Stimulated activated CD4-positive, alpha-beta T cell treated with anti-CD3 and anti-CD28 coated beads, Interleukin-1b, Interleukin-23, amount 100 ng/mL, for 4 hours (primary cell): ENCODE data around the gene ACP1.

Experiments used
- DNase-seq, 2 donors: peaks; one replicate each; pipeline ENCODE4 v3.0.0-alpha.2; 2020; ENCODE audit warnings: low read depth in 2 of 2

The ACP1 gene

DNA sequence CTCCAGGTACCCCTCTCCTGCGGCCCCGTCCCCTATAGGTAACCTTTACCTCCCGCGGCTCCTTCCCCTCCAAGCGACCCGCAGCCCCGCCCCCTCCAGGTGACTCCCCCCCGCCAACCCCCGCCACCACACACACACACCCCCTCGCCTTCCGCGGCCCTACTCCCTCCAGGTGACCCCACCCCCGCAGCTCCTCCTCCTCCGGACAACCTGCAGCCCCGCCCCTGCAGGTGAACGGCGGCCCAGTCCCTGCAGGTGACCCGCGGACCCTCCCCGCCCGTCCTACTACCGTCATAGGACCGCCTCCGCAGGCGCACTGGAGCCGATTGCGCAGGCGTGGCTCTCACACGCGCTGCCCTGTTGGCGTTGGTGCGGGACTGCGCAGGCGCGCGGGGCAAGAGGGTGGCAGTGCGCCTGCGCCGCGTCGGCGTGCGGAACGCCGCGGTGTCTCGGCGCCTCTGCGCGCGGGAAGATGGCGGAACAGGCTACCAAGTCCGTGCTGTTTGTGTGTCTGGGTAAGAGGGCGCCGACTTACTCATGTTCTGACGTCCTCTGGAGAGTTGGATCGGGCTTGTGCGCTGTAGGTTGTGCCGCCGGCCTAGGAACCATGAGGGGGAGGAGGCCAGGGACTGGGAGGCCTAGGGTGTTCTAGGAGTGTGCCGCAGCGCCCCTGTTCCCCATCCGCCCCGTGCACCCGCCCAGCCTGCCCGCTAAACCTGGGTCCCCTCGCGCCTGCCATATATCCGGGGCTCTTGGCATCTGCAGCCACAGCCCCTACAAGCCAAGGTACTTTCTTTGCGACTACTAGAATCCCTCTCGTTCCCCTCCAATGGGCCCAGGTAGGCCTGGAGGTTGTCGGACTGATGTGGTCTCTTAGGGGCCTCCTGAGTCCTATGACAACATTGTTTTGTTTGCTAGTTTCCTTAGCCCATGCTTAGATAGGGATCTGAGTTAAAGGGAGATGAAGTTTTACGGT lies at the start of gene ACP1:
Gene ACP1 (plus strand): TSS at position 455 of the 976 bp plus-strand sequence. CDS start 18 bp downstream, at position 473.
- DNase-seq: peak; percentile 93 to 95

DNA sequence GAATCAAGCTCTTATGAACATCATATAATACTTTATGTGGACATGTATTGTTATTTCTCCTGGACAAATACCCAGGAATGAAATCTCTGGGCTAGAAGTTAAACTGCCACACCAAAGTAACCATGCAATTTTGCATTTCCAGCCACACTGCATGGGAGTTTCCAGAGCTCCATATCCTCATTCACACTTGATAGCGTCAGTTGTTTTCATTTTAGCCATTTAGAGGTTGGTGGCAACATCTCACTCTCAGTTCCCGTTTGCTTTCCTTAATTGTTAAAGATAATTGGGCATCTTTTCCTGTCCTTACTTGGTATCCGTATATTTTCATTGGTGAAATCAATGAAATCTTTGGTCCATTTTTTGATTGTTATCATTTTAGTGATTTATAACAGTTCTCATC lies 48.7 kb upstream of the ACP1 start:
- no peak for DNase-seq

DNA sequence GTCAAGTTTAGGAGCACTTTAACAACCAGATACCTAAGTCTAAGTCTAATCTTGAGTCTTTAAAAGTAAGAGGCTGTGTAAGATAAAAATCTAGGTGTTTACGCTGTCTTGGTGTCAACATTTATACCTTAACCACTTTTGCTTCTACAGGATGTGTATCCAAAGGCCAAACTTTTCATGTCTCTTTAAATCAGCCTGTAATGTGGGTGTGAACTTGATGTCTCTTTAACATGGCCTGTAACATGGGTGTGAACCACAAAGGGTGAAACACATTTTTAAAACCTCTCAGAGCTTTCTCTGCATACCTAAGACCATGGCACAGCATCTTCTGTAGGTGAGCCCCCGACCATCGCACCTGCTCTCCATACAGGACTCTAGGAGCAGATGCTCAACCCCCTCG lies 41.3 kb upstream of the ACP1 start:
- no peak for DNase-seq

DNA sequence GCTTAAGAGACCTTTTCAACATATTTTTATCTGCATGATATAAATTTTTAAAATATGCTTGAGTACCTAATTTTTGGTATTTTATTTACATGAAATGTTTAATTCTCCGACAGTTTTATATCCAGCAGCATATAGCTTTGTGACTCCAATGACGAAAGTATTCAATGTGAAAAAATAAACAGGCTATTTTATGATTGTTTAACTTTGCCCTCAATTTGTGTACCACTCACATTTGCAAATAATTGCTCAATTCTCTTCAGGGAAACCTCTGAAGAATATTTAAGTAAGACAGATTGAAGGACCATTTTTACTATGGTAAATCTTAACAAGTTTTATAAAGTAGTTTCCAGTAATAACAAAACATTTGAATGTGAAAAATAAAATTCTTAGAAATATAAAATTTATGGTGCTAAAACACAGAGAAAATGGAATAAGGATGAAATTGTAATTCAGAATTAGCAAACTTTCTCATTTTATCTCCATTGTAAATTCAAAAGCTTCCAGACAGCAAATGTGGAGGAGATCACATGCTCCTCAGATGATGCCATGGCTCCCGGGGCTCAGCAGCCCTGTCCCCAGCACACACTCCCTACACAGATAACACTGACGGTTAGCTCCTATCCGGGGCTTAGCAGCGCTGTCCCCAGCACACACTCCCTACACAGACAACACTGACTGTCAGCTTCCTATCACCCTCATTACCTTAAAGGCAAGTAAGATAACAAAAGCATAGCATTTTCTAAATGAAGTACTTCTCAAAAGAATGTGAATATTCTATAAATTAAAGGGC lies 40.6 kb upstream of the ACP1 start:
- no peak for DNase-seq

DNA sequence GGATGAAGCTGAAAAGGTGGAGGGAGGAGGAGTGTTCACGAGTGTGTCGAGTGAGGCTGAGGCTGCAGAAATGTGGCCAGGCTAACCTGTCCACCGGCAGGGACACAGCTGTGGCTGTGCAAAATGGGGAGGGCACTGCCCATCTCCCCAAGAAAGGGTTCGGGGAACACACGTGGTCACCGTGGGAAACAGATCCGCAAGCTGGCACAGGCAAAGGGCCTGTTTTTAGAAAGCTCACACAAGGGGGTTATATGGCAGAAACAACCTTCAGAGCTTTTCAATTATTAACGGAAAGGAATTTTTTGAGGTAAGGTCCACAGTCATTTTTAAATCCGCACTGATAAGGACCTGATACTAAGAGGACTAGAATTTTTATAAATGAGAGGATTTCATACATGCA lies 36.6 kb upstream of the ACP1 start:
- DNase-seq: no peak

DNA sequence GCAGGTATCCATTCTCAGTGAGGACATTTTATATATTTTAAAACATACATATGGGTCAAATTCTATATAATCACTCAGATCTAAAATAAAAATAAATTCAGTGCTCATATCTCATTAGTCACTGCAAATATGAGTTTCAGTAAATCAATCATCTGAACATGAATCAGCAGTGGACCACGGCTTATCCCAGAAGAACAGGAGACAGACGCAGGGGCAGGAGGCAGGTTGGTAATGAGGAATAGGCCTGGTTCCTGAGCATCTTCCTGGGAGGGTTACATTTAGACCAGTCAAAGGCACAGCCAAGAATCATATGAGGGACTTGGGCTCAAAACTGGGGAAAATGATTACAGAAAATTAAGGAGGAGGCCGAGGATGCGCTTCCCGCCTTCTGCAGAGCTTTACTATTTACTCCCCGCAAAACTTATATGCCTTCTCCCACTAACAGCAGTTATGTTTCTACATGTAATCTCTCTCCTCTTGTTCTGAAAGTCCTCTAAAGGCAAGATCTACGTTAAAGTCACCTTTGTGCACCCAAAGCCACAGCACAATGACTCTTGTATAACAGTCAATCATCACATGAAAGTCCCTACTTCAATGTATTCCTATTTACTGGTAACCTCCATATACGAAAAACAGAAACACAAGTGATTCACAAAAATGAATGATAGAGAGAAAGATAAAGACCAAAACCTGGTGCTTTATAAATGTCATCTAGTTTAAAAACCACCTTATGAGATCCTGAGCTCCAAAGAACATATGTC lies 36.0 kb upstream of the ACP1 start:
- no peak for DNase-seq

DNA sequence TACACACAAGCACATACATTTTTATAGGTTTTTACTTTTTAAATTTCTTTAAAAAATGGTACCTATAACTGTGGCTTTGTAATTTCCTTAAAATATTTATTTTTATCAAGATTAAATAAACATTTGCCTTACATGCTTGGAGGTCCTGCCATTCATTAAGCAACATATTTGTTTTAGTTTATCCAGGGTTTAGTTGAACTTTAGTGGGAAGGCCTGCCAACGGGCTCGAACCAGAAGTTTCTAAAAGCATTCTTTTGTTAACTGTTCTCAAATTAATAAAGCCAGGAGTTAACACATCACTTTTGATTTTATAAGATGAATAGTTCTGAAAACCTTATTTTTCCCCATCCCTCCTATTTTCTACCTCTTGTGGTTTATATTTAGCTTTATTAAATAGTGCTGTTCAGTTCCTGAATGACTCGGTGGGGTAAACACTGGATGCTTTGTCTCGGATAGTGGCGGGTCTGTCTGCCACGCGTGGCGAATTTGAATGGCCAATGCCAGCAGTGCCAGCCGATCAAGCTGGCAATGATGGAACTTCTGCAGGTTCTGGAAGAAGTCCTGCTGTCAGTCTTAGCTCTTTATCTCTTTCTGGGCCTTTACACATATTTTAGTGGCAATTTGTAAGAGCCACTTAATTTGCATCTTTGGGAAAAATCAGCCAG lies 33.1 kb upstream of the ACP1 start:
- no peak for DNase-seq

DNA sequence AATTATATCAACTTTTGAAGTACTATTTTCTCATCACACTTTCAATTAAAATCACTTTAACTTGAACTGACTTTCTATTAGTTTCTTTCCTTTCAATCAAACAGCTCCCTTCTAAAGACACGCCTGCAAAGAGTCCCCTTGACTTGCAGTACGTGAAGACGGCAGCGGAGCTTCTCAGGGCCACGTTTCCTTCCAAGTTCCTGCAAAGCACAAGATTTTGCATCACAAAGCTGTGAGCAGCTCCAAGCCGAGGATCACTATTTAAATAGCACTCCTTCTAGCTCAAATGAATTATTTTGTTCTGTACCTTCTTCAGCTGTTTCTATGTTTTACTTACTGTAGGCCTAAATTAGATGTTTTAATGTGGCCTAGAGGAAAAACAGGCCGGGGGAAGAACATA lies 31.7 kb upstream of the ACP1 start:
- no peak for DNase-seq

DNA sequence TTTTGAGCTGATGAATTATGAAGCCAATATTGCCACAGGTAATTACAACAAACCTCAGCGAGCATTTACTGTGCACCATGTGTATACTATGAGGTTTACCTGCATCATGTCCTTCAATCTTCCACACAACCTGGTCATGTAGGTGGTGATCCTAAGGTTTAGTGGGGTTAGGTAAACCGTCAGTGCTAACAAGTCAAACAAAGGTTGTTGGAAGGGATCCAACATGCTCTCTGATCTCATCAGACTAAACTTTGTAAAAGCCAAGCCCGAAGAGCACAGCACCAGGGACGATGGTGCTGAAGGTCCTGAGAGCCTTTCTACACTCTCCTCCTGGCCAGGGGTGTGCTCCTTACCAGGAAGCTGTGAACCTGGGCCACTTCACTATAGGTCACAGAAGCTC lies 30.3 kb upstream of the ACP1 start:
- DNase-seq: no peak

DNA sequence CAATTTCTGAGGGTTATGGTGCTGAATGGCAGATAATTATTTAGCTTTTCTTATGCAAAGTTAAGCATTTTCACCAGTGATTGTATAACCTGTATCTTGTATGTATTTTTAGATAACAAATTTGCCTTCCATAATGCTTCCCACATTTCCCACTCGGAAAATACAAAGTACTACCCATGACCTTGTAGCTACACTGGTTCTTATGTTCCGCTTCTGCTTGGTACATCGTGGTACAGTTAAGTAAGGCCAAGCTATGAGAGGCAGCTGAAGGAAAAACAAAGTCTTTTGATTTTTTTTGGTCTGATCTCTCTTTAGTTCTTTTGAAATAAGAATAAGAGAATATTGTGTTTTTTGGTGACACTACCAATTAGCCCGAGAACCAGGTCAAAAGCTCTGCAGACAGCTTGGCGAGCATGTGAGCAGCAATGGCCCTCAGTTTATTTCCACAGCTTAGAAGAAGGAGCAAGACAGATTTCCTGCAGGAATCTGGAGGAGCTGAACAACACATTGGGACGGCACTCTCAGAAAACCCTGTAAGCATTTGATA lies 27.7 kb upstream of the ACP1 start:
- DNase-seq: no peak

DNA sequence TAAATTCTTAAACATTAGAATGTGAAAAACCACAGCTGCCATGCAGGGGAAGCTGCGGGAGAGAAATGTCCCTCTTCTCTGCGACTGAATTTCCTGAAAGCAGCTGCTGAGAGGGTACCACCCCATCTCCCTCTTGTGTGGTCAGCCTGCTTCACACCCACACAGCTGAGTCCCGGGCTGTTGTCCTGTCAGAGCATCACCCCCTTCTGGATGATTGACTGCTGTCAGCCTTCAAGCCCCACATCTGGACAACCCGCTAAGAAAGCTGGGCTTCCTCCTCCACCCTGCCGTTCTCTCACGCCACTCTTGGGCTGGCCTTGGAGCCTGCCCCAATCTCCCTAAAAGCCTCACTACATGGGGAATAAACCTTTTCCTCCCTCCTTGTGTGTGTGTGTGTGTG lies 26.9 kb upstream of the ACP1 start:
- no peak for DNase-seq

DNA sequence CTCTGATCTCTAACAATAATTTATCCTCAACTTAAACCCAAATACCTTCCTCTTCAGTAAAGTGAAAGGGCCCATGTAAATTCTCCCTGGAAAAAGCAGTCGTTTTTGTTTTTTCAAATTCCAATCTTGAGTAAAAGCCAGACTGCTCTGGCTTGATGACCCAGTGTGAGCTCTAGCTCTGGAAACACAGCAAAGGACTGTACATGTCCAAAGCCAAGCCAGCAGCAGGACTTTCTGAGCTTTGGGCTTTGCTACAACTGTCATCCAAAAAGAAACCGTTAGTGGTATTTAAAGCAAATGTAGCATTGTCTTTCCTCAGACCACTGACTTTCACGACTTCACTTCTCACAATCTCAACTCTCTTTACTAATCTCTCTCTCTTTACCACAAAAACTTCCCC lies 26.3 kb upstream of the ACP1 start:
- DNase-seq: no peak

DNA sequence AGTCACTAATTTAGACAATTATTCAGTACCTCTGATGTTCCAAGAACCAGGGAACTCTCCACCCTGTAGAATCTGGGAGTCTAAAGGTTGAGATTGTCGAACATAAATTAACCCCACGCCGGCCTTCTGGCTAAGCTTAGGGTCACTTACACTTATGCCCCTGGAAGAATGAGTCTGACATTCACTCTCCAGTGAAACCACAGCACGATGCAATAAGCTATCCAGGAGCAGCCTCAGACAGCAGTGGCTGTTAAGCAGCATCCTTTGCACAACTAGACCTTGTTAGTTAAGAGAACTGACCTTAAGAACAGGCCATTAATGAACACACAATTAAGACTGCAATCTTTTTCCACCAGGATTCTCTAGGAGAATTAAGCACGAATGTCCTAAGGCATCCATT lies 25.9 kb upstream of the ACP1 start:
- DNase-seq: no peak

DNA sequence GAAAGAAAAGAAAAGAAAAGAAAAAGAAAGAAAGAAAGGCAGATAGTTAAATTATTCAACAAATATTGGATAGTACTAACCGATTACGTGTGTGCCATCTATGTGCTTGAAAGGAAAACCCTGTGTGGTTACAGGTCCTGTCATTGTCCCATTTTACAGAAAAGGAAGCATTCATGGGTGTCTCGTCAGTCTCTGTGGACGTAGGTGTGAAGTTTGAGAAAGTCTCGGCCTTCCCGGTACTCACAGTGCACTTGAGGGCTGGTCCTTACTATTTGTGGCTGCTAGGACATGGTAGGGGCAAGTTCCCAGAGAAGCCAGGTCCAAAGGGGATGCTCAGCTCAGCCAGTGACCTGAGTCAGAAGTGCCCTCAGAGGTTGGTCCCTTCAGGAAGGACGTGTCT lies 20.2 kb upstream of the ACP1 start:
- no peak for DNase-seq

DNA sequence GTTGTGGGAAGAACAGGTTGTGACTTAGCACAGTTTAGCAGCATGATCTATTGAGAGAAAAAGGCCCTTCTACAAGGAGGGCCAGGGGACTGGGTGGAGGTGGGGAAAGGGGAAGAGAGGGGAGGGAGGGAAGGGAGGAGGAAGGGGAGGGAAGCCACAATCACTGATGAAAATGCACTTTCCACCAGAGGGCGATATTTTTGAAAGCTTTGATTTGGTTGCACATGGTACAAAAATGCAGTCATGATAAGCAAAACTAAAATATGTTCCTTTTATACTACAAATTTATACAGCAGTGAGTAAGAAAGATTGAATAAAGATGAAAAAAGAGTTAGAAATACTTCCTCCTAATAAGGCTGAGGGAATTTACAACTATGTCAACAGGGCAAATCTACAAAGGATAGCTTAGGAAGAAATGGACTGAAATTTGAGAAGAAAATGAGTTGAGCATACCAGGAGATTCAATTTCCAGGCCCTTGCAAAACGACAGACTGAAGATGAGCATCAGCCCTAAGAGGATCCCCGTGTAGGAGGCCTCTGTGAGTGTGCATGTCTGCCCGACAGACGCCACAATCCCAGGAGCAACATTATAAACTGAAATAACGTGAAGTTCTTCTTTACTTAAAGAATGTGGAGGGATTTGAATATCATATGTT lies 18.1 kb upstream of the ACP1 start:
- DNase-seq: peak in 1 of 2 donors; percentile 30

DNA sequence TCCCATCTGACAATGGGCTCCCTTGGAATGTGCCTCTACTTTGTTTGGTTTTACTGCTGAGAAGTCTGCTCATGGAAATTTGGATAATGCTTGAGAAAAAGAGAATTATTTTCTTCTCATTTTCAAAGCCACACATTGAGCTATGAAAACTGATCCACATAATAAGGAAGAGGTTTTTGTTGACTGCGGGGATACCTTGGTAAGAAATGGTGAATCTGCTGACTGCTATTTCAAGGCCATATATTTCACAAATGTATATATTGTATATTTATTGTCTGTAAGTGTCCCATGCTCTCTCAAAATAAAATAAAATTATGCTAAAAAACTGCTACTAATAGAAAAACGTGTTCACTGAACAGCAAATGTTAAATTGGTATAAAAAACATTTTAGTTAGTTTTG lies 16.0 kb upstream of the ACP1 start:
- no peak for DNase-seq

DNA sequence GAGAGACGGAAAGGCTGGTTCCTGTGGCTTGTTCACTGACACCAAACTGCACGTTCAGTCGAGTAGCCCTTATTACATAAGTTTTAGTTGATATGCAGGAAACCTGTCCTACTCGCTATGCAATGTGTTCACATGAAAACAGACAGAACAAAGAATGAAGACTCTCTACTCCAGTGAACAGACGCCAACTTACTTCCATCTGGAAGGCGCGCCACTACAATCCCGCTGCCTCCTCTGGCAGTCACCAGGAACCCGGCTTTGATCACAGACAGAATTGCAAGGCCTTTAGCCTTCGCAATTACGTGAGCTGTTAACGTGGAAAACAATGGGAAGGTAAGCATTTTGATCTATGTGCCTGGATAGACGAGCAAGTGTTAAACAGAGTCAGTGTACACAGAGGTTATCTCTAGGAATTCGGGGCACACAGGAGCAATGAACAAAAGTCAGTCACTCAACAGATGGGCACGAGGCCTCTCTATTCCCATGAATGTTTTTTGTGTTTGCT lies 15.2 kb upstream of the ACP1 start:
- DNase-seq: no peak

DNA sequence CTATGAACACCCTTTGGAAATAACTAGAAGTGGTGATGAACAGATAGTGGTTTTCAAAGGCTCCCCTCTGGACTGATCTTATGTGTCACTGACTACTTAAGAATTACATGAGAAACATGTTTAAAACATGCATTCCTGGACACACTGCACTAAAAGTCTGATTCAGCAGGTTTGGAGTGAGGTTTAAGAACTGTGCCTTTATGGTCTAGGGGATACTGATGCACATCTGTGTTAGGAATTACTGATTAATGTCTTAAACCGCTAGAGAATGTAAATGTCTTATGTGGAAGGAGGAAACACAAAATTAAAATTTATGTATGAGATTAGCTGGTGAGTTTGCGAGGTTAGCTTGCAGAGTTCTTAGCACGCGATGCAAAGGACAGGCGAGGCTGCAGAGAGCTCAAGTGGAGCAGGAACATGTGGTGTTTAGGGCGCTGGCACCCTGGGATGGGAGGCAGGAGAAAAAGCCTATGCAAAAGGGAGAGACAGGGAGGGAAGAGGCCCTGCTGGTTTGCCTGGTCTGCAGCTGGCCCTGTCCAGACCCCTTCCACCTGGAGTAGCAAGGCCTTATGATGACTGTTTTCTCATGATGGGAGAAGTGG lies 12.6 kb upstream of the ACP1 start:
- DNase-seq: no peak

DNA sequence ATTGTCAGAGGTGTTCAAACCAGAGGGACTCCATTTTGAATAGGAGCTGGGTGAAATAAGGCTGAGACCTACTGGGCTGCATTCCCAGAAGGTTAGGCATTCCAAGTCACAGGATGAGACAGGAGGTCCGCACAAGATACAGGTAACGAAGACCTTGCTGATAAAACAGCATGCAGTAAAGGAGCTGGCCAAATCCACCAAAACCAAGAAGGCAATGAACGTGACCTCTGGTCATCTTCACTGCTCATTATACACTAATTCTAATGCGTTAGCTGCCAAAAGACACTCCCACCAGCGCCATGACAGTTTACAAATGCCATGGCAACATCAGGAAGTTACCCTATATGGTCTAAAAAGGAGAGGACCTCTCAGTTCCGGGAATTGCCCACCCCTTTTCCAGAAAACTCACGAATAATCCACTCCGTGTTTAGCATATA lies 11.5 kb upstream of the ACP1 start:
- DNase-seq: no peak

DNA sequence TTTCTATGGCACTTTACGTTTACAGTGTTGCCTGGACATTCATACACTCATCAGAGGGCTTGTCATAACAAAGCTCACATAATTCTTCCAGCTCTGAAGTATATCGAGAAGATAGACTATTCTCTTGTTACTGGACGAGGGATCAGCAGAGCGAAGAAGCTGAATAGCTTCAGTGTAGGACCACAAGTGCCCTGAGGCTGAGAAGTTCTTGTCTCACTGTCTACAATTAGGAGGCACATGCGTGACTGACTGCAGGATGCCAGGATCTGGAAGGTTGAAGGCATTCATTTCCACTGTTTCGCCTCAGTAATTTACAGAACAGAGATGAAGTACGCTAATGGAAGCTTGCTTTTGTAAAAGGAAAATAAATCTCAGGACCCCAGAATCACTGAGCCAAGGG lies 10.5 kb upstream of the ACP1 start:
- no peak for DNase-seq
